GM10266 (cell line): Measurements from ENCODE around the gene OR51G1.
"Not testable (repeated sequence)": the region's sequence is repeated elsewhere in the genome, so short reads cannot be mapped to it uniquely, and the experiment has no call there.

Experiments
- DNase-seq: peaks from one replicate; pipeline ENCODE4 v3.0.0; 2012; ENCODE audit errors: extremely low spot score
- TF ChIP-seq, protein P1 (sequence below): IDR thresholded peaks from 2 replicates; pipeline ENCODE4 v1.5.1; 2012; ENCODE audit warnings: mild to moderate bottlenecking, low read depth; ENCODE audit not compliant: control insufficient read depth, insufficient read depth; ENCODE audit errors: missing control alignments

Gene OR51G1, protein sequence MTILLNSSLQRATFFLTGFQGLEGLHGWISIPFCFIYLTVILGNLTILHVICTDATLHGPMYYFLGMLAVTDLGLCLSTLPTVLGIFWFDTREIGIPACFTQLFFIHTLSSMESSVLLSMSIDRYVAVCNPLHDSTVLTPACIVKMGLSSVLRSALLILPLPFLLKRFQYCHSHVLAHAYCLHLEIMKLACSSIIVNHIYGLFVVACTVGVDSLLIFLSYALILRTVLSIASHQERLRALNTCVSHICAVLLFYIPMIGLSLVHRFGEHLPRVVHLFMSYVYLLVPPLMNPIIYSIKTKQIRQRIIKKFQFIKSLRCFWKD

DNA sequence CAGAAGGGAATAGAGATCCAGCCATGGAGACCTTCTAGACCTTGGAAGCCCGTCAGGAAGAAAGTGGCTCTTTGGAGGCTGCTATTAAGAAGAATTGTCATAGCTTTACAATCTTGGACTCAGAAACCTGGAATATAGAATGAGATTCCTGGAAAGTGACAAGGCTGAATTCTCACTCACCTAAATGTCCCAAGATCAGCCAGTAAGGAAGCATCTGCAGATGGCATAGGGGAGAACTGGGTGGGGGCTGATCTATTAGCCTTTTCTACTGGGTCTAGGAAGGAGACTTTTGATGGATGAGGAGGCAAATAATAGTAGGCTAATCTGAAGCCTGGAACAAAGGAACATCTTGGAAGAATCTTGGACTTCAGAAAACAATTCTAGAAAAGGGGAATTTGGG, at the start of gene OR51G1:
Gene OR51G1 (minus strand): TSS at position 101 of the 400 bp plus-strand sequence. CDS start 0 bp downstream, at position 101.
- TF ChIP-seq, protein P1, sequence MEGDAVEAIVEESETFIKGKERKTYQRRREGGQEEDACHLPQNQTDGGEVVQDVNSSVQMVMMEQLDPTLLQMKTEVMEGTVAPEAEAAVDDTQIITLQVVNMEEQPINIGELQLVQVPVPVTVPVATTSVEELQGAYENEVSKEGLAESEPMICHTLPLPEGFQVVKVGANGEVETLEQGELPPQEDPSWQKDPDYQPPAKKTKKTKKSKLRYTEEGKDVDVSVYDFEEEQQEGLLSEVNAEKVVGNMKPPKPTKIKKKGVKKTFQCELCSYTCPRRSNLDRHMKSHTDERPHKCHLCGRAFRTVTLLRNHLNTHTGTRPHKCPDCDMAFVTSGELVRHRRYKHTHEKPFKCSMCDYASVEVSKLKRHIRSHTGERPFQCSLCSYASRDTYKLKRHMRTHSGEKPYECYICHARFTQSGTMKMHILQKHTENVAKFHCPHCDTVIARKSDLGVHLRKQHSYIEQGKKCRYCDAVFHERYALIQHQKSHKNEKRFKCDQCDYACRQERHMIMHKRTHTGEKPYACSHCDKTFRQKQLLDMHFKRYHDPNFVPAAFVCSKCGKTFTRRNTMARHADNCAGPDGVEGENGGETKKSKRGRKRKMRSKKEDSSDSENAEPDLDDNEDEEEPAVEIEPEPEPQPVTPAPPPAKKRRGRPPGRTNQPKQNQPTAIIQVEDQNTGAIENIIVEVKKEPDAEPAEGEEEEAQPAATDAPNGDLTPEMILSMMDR = no peak
- no peak for DNase-seq

DNA sequence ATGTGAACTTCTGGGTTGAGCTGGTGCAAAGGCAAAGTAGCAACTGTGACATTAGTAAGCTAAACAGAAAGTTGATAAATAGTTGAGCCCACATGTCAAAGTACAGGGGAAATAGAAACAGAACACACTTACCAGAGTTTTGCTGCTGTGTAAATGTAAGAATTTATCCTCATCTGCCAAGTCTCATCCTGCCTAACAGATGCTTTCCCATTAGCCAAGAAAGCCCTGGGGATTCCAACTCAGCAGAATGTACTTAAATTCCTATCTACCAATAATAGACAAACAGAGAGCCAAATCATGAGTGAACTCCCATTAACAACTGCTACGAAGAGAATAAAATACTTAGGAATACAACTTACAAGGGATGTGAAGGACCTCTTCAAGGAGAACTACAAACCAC, 38.7 kb upstream of the OR51G1 start:
- TF ChIP-seq, protein P1 = no peak
- DNase-seq = no peak

DNA sequence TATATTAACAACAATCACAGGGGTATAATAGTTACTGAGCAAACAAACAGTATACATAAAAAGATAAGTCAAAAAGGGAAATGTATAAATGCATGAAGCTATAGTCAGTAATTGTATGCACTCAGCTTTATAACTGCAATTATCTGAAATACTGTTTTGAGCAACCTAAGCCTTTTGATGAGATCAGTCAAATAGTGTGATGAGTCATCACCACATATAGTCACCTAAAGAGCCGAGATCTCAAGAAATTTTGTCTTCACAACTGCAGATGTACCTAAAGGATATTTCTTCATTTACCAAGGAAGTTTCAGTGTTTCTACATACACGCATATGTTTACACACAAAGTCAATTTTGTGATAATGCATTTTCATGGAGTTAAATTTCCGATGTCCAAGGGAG, 36.7 kb upstream of the OR51G1 start:
- DNase-seq = no peak
- TF ChIP-seq, protein P1 = no peak

DNA sequence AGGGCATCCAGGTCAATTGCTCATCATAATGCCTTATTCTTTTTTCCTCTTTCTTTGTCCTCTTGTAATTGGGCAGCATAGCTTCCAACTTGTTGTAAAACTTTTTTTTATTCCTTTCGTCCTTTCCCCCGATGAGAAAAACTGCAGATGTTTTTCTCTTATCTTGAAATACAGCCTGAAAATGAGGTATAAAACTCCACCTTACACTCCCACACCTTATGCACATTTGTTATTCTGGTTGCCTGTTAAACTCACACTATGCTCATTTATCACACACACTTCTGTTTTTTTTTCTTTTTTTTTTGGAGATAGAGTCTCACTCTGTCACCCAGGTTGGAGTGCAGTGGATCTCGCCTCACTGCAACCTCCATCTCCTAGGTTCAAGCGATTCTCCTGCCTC, 33.3 kb upstream of the OR51G1 start:
- TF ChIP-seq, protein P1 = no peak
- DNase-seq = no peak

DNA sequence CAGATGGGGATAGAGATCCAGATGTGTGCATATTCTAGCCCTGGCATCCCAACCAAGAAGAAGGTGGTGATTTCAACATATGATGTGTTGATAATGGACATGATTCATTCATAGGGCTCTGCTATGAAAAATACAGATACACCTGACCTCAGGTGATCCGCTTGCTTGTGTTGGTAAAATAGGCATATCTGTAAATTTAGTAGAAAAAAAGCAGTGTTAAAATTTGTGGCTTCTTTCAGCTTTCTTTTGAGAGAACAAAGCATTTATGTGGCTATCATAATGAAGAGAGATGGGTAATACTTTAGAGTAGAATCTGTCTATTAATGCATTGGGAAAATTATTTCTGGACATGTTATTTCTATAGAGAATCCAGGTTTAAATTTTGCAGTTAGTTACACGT, 31.5 kb upstream of the OR51G1 start, which contains the start of gene OR51A2:
Gene OR51A2 (minus strand): TSS at position 101 of the 400 bp plus-strand sequence. CDS start 0 bp downstream, at position 101.
- not testable (repeated sequence) for DNase-seq

DNA sequence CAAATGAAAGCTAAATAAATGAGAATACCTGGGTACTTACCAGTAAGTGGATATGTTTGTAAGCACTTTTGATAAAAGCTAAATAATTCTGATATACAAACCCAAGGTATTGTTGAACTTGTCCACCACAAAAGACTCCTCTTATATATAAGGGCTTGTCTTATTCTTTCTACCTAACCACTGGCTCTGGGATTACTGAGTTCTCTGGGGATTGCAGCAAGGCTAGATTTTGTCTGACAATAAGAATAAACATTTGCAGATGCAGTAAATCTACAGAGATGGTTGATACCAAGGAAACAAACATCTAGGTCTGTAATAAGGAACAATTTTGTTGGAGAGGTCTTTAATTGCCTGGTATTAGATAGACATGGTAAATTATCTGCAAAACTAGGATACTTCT, 23.4 kb upstream of the OR51G1 start, which contains the start of gene OR51A4:
Gene OR51A4 (minus strand): TSS at position 101 of the 400 bp plus-strand sequence. CDS start 505 bp downstream, outside the sequence.
- TF ChIP-seq, protein P1 = no peak

DNA sequence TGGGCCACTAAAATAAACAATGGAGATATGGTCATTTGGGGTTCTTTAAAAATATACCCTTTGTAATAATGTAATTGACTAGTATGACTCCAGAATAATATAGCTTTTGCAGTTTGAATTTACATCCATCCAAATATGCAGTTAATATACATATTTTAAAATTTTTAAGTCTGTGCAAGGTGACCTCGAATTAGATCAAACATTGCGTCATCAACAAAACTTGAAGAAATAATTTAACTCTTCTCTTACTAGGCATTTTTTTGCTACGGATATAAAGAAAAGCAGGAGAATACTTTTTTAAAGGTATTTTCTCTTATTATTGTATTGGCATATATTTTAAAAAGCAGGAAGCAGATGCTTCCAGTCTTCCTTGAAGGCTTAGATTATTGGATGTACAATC, 12.6 kb upstream of the OR51G1 start:
- TF ChIP-seq, protein P1 = no peak
- no peak for DNase-seq

More for the DNA sequence above, 23.4 kb upstream of the OR51G1 start, which contains the start of gene OR51A4:
- DNase-seq = no peak
